GM18505 (cell line): ENCODE measurements around the gene TANC1.
A peak's percentile ranks its signal among the peaks of the same experiment; 100 is the strongest.

Experiments used
- ATAC-seq: cut with Tn5 transposase; IDR thresholded peaks from one replicate; pipeline ENCODE4 v1.9.1; 2021; ENCODE audit not compliant: unreplicated experiment
- POLR2A ChIP-seq: IDR thresholded peaks from 4 replicates; pipeline ENCODE4 v1.6.1; 2011; ENCODE audit warnings: borderline replicate concordance; ENCODE audit not compliant: insufficient read depth, insufficient read length; ENCODE audit errors: extremely low read depth

TANC1 gene

DNA sequence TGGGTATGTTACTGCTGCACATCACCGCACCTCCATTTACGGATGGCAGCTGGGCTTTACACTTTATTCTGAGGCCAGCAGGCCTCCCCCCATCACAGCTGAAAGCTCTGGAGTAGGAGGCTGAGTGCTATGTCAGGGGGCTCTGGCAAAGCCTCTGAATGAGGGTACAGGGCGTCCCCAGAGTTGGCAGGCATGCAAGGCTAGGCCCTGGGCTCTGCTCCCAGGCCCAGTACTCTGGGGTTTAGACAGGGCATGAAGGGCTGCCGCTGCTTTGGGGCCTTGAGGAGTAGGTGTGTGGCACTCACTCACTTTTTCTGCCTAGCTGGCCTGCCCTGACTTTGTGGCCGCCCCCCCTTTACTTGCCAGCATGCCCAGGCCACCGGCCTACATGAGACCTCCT, 227.3 kb downstream of the TANC1 start:
- TF ChIP-seq POLR2A = no peak
- no peak for ATAC-seq

DNA sequence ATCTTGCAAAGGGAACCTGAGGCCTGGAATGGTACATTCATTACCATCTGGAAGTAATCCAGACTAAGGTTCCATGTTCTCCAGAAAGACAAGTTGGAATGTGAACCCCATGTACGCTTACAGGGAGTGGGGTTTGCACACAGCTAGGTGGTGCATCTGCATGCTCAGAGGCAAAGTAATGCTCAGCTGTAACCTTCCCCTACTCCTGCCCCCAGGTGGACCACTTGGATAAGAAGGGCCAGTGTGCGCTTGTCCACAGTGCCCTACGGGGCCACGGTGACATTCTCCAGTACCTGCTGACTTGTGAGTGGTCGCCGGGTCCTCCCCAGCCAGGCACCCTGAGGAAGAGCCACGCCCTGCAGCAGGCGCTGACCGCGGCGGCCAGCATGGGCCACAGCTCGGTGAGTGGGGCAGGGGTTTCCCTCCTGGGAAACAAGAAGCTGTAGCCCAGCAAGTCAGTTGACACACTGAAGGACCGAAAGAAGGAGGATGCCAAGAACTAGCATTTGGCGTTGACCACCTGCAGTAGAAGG, 228.0 kb downstream of the TANC1 start:
- no peak for TF ChIP-seq POLR2A
- ATAC-seq = no peak

DNA sequence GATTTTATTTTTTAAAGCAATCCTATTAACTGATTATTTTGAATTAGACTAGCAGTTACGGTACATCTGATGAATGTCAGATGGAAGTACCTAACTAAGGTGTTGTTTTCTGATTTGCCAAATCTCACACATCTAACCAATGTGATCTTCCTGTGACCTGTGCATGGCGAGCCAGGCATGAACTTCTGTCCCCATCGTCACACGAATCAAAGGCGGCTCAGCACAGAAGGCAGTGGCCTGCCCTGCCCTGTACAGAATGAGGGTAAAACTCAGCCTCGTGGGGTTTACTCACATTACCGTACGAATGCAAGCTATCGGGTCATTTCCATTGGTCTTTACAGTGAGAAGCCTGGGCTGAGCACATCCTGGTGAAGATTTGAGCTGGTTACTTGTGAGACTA, 230.8 kb downstream of the TANC1 start:
- TF ChIP-seq POLR2A = no peak
- ATAC-seq = no peak

DNA sequence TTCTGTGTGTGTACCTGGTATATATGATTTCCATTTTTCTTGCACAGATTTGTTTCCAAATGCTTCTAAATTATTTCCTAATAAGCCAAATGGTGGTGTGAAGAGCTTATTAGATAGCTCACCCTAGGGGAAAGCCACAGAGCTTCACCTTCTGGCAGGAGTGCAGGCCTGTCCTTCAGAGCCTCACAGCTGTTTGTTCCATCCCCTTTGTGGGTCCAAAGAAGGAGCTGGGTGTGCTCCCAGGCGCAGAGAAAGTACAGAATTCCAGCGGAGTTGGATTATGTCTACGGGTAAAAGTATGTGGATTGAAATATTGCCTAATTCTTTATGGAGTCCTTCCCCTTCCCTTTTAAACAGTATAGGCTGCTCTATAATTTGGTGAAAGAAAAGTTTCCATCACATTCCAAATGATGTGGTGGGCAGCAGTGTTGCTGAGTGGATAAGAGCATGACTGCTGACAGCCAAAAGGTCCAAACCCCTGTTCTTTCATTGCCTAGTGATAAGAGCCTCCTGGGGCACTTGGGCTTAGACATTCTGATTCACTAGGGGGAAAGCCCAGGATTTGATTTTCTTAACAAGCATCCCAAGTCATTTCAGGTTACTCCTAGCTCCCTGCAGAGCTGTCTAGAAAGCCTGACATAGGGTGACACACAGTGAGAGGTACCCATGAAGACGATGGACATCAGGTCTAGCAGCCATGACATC, 231.5 kb downstream of the TANC1 start:
- ATAC-seq = no peak
- TF ChIP-seq POLR2A = no peak

DNA sequence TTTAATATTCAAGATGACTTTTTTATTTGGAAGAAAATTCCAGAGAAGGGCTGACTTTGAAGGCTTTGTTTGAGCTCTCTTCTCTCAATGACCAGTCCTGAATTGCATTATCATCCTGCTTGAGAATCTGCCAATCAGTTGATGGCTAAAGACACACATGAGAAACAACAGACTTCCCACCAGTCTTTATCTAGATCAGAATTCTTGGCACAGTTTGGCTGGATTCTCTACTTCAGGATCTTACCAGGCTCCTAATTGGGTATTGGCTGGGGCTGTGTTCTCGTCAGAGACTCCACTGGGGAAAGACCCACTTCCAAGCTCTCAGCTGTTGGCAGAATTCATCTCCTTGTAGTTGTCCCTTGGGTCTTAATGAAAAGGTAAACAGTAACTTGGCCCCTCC, 232.1 kb downstream of the TANC1 start:
- TF ChIP-seq POLR2A = no peak
- no peak for ATAC-seq

DNA sequence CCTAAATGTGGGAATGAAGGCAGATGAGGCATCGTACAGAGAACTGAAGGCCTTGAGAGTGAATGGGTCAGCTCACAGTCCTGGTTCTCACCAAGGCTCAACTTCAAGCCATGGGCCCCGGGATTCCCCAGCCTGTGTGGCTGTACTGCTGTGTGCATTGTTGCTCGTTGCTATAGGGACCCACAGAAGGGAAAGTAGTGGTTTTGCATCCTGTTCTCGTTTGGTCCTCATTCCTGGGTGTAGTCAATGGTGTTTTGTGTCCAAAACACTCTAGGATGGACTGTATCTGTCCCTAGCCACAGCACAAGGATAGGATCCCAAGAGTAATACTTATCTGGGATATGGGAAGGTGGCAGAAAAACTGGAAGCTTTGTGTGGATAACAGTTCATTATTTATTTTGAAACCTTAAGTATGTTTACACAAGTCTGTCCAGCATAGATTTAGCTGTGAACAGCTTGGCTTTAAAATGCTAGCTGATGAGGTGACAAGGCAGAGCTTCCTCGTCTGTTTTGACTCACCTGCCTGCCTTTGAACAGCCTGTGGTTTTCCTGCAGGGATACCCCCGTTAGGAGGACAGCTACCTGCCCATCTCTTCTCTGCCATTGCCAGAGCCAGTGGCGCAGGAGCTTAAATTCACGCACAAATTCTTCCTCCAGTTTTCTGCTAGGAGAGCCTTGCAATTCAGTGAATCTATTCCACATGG, 233.1 kb downstream of the TANC1 start:
- TF ChIP-seq POLR2A = no peak
- ATAC-seq = peak; percentile 99

DNA sequence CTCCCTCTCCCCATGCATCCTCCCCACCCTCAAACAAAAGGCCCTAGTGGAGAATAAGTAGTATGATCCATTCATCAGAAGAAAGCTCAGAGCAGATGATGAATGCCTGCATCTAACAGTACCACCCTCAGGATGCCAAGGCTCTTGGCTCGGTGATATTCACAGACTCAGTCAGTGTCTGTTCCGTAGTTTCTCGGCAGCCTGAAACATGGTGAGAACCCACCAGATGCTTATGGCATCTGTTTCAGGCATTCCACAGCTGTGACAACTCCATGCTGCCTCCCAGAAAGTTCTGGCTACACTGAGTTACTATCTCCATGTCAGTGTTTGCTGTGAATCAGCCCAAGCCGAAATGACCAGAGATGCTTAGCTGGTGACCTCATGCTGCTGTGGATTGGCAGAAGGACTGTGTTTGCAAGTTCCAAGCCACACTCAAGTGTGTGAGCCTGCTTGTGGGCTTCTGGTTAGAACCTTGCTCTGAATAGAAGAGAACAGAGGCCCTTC, 234.2 kb downstream of the TANC1 start:
- TF ChIP-seq POLR2A = no peak

DNA sequence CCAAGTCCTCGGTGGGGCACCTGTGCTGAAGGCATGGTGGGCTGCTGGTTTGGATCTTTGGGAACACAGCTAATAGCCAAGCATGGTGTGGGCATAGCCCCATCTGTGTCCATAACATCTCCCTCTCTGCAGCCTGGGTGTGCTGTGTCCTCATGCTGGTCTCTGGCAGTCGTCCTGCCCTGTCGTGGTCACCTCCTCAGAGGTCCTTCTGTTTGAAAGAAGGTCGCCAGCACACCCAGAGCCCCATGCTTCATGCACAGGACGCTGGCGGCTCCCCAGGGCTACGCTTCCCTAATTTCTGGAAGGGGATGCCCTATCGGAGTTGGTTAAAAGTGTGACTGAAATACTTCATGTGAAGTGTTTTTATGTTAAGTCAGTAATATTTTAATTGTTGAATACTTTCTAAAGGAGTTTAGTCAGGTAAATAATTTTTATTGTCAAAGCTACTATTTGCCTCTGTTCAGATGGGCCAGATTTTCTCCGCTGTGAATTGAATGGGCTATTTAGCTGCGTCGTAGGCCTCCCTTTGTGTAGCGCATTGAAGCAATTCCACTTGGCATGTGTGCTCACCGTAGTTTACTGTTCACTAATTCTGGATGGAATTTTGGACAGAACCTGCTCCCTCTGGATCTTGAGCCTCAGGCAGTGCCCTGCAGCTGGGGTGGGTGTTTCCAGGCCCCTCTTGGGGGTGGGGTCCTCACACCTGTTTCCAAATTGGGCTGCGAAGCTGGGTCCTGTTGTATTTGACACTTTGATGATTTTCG, 236.1 kb downstream of the TANC1 start:
- no peak for ATAC-seq
- no peak for TF ChIP-seq POLR2A

More for the DNA sequence above, 234.2 kb downstream of the TANC1 start:
- ATAC-seq = no peak

DNA sequence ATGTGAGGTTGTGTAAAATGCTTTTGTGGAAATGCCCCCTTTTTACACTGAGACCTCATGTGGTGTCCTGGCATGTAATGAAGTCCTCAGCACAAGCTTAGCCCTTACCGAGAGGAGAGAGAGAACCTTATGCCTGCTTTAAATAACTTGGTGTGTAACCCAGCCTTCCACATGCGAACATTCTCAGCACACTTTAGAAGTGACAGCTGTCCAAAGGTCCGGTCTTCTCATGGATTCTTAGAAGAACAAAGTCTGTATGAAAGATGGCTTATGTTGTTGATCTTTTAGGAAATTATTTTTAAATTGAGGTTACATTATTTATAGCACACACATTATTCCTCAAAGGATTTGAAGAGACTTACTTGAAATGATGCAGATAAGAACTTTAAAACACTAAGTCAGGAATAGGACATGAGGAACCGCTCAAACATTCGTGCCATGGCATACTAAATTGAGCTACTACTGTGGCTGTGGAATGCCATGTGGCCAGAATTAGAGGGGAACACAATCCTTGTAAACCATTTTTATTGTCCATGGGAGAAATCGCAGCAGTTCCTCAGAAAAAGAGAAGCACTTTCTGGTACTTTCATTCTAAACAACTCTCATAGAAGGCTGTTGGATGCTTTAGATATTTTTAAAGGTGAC, 238.4 kb downstream of the TANC1 start:
- no peak for ATAC-seq
- TF ChIP-seq POLR2A = no peak

DNA sequence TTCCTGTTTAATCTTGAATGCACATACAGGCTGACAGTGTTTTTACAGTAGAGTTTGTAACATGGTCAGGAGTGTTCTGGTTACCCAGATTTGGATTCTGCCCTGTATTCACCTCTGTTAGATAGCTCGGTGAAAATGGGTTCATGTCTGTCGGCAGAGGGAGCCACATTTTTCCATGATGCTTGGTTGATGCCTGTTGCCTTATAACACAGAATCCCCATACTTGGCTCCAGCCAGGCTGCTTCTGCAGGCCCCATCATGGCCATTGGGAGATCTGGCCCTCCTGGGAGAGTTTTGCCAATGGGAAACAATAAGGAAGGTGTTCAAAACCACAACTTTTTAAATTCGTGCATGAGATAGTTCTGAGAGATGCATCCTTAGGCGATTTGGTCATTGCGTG, 240.0 kb downstream of the TANC1 start:
- ATAC-seq = no peak
- no peak for TF ChIP-seq POLR2A

DNA sequence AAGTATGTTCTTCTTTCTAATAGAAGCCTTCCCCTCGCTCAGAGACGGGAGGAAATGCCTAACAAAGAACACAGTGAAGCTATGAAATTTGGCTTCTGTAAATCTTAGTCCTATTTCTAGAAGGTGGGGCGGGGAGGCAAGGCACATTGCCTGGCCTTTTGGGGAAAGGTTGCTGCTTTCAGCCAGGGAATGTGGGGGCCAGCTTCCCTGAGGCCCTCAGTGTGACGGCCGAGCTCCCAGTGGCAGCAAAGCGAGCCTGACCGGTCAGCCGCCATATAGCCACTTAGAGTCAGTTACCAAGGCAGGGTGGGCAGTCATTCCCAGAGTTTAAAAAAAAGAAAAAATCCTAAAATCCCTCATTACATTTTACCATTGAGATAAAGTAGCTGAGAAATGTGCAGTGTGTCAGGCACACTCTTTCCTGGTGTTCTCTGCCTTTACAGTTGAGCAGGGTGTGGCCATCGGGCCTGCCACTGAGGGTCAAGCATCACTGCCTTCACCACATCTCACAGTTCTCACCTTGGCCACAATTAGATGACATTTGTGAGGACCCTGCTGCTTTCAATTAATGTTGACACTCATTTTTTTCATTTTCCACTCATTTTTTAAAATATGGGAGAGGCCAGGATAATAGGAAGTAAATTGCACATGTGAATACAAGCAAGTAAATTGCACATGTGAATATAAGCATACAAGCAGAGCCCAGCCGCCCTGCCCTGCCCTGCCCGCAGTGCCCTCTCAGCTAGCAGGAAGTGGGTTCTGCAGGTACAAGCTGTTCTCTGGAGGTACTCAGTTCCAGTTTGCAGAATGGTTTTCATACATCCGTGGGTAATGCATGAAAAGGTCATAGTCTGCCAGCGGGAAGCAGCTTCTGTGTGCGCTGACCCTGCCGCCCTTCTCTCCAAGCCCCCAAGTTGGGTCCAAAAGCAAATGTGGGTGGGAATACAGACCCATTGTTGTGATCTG, 241.2 kb downstream of the TANC1 start:
- ATAC-seq = peak; percentile 75

More for the DNA sequence above, 241.2 kb downstream of the TANC1 start:
- no peak for TF ChIP-seq POLR2A
